ENCODE results near the gene SEMA3A. TPM values are rescaled to one million over a fixed set of nuclear protein-coding genes. Genes with fewer than 3 reads are reported as not detected.

Gene SEMA3A
- total RNA-seq, 2 donors from 2014 or later: 6.8 to 8.8 TPM

DNA sequence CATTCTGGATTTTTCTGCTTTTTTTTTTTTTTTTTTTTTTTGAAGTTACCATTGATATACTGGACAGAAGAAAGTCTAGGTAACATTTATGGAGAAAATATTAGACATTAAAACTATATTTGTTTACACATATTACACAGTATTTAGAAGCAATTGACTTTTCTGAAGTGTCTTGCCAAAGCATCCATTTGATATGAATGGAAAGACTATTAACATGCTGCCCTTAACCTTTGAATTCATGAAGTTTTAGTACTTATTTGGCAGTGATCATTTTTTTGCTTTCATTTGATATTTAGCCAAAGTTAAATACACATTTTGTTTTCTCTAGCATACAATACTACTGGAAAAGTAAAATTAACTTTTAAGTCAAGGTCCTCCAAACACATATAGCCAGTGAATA, 210.0 kb downstream of the SEMA3A start:
- intact Hi-C loops (cut with DNase I): no loop called here
- ATAC-seq (no peak), DNase-seq (no peak)

- ATAC-seq: no peak
- intact Hi-C loops (cut with DNase I): no loop called here
- DNase-seq: no peak
Observed at GRCh38 chr7:83984076-83984475, 210.5 kb downstream of the SEMA3A start.

DNA sequence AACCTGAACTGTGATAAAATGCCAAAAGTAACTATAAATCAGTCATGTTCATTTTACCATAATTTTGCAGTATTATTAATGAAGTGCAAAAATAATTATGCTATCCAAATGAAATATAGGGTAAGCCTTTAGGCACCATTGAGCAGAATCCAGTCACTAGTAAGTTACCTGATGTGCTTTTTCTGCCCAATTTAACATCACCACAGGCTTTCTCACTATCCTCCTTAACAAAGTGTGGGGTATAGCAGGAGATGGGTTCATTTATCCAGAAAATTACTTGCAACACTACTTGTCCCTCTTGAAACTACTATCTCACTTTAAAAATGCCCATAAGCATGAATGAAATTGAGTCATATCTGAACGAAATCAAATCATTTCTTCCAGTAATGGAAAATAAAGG, 211.0 kb downstream of the SEMA3A start:
- no peak for DNase-seq
- ATAC-seq: no peak
- intact Hi-C loops (cut with DNase I): no loop called here

GRCh38 chr7:83976302-83976701, 218.3 kb downstream of the SEMA3A start:
- DNase-seq (no peak), ATAC-seq (peak in 1 of 2 donors; percentile 15)
- intact Hi-C loops (cut with DNase I): loop anchor here in 1 of 2 donors (1.0 to 10.0 kb wide), 3 partner anchors 211 to 1047 kb away; no protein-coding TSS in a partner anchor

DNA sequence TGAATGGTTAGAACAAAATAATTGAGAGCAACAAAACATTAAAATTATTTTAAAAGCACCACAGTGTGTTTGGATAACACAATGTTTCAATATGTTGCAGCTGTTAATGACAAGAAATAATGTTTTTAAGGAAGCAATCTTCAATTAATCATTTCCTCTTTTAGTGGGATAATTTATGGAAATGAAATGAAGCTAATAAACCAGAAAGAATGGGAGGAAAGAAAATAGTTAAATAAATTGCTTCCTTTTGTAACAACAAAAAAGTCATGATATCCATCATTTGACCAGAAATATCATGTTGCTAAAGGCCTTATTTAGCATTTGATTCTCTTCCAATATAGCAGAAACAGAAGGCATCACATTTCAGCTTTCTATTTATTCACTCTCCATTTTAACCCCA, 224.5 kb downstream of the SEMA3A start:
- ATAC-seq (no peak), DNase-seq (no peak)
- intact Hi-C loops (cut with DNase I): loop anchor here in 1 of 2 donors (10.0 kb wide), 1 partner anchor 485 kb away; no protein-coding TSS in a partner anchor

GRCh38 chr7:83964318-83964717, 230.3 kb downstream of the SEMA3A start:
- ATAC-seq (no peak), DNase-seq (no peak)
- intact Hi-C loops (cut with DNase I): no loop called here

GRCh38 chr7:83957333-83957732, 237.3 kb downstream of the SEMA3A start:
- DNase-seq: no peak
- ATAC-seq: no peak
- intact Hi-C loops (cut with DNase I): no loop called here

- ATAC-seq (no peak), DNase-seq (no peak)
- intact Hi-C loops (cut with DNase I): no loop called here
Observed at GRCh38 chr7:83956104-83956503, 238.5 kb downstream of the SEMA3A start.

- no peak for ATAC-seq
- intact Hi-C loops (cut with DNase I): no loop called here
- no peak for DNase-seq
Observed at GRCh38 chr7:83952236-83952635, 242.4 kb downstream of the SEMA3A start.

GRCh38 chr7:83947260-83947659, 247.3 kb downstream of the SEMA3A start:
- no peak for DNase-seq
- intact Hi-C loops (cut with DNase I): no loop called here
- ATAC-seq: no peak

DNA sequence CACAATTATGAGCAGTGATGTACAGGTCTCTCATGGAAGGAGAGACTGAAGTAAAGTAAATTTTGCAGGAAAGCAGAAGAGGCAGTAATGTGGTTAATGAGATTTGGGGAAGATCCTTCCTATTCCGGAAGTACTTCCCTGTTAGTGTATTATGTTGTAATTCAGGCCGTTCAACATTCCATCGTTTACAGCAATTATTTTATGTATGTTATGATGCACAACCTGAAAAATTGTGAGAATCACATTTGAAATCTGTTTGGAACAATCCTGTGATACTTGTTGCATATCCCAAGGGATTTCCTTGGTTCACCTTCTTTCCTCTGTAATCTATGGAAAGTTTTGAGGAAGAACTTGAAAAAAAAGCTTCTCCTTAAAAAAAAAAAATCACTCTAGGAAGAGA, 247.8 kb downstream of the SEMA3A start:
- intact Hi-C loops (cut with DNase I): no loop called here
- DNase-seq: no peak

GRCh38 chr7:83941300-83941699, 253.3 kb downstream of the SEMA3A start:
- DNase-seq: no peak
- intact Hi-C loops (cut with DNase I): no loop called here
- no peak for ATAC-seq

More for the DNA sequence above, 247.8 kb downstream of the SEMA3A start:
- no peak for ATAC-seq

DNA sequence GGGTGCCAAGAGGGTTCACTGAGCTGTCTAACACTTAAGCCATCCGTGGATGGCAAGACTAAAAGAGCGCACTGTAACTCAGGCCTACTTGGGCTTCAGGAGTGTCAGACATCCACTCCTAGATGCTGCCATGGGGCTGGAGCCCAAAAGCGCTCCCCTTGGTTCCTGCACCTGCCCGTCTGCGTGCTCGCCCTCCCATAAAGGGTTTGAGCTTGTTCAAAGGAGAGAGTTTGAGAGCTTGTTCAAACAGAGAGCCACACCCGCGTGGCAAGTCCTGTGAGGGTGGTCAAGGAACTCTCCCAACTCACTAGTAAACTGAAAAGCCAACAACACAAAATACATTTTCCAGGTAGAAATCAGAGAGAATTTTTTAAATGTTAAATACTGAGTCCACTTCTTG, 256.7 kb downstream of the SEMA3A start:
- intact Hi-C loops (cut with DNase I): loop anchor here (2.0 to 10.0 kb wide), 3 partner anchors 1087 to 1614 kb away; no protein-coding TSS in a partner anchor
- no peak for ATAC-seq
- DNase-seq: no peak

- intact Hi-C loops (cut with DNase I): loop anchor here (2.0 to 10.0 kb wide), 3 partner anchors 1089 to 1616 kb away; no protein-coding TSS in a partner anchor
- peak; percentile 71 to 81 for ATAC-seq
- peak; percentile 47 for DNase-seq
Observed at GRCh38 chr7:83936056-83936708, 258.4 kb downstream of the SEMA3A start.

DNA sequence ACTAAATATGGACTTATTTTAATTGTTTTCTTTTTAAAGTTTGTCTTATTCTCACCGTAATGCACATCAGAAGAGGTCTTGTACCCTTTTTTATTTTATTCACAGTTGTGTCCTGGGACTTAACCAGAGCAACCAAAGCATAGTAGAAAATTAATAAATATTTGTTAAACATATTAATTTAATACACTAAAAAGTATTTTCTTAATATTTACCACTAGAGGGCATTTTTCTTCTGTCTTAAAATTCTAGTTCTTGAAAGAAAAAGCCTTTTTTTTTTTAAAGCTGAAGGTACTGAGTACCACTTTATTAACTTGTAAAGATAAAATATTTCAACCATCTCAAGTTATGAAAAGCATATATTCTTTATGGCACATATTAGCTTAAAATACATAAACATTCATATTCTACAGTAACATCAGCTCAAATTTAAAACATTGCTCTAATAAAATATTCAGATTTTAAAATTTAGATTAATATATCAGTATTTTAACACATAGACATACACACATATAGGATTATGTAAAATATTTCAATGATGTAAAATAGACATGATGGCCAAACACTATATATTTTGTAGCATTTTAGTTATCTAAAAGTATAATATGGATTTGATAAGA, 260.4 kb downstream of the SEMA3A start:
- ATAC-seq (no peak), DNase-seq (no peak)
- intact Hi-C loops (cut with DNase I): loop anchor here in 1 of 2 donors (10.0 kb wide), 1 partner anchor 1091 kb away; no protein-coding TSS in a partner anchor

DNA sequence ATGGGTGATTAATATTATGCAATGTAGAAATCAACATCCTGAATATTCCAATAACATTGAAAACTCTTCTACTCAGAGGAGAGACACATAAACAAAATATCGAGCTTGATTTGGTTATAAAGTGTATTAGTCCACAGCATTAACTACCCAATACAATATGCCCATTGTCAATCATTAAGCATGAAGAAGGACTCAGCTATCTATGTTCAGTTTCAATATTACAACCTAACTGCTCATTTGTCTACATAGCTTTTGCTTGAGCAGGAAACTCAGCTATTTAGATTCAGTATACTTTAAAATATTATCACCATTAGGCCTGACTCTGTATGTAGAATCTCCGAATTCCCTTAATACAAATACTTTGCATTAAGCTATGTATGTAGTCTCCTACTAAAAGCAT, 262.6 kb downstream of the SEMA3A start:
- intact Hi-C loops (cut with DNase I): loop anchor here in 1 of 2 donors (10.0 kb wide), 1 partner anchor 1093 kb away; no protein-coding TSS in a partner anchor
- no peak for DNase-seq

GRCh38 chr7:83930262-83930661, 264.3 kb downstream of the SEMA3A start:
- ATAC-seq: no peak
- intact Hi-C loops (cut with DNase I): loop anchor here in 1 of 2 donors (10.0 kb wide), 1 partner anchor 1095 kb away; no protein-coding TSS in a partner anchor
- DNase-seq: no peak

More for the DNA sequence above, 262.6 kb downstream of the SEMA3A start:
- no peak for ATAC-seq

DNA sequence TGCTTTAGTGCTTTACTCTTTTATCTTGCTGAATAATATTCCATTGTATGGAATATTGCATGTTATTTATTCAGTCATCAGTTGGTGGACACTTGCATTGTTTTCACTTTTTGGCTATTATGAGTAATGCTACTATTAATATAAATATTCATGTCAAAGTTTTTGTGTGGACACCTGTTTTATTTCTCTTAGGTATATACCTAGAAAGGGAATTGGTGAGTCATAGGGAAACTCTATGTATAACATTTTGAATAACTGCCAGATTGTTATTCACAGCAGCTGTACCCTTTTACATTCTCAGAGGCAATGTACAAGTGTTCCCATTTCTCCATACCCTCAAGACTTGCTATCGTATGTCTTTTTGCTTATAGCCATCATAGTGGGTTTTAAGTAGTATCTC, 268.7 kb downstream of the SEMA3A start:
- ATAC-seq: no peak
- intact Hi-C loops (cut with DNase I): no loop called here
- no peak for DNase-seq

DNA sequence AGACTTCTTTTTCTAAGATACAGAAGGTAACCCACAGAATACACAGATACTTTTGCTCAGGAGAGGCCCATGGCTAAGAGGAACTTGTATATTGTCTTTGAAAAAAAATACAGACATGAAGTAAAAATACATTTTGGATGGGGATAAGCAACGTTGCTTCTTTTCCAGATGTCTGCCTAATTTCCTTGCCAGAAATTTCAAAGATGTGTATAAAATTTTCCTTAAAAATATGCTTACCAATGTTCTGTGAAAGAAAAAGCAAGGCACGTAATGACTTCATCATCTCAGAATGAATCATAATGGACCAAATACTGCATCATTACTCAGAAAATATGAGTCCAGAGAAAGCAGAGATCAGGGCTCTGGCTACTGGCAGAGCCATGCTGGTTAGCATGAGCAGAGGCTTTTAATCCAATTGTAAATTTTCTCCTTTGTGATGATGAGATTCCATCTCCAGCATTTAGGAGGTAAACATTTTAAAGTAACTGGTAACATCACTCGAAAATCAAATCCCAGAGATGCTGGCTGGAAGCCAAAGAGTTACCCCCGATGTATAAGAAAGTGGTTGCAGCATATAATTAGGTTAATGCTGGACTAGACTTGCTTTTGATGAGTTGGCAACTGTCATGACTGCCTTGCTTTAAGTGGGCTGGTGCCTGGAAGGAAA, 272.5 kb downstream of the SEMA3A start:
- intact Hi-C loops (cut with DNase I): no loop called here
- ATAC-seq (no peak), DNase-seq (no peak)
